CD4-positive, alpha-beta T cell treated with Interleukin-6 for 4 hours (primary cell): Measurements from ENCODE around the gene ARL8B.
A peak's percentile ranks its signal among the peaks of the same experiment; 100 is the strongest.
"Not testable (repeated sequence)": the region's sequence is repeated elsewhere in the genome, so short reads cannot be mapped to it uniquely, and the experiment has no call there.

Source experiments
- DNase-seq: peaks from one replicate; pipeline ENCODE4 v3.0.0-alpha.2; 2020; ENCODE audit warnings: mixed read lengths

The ARL8B gene

GRCh38 chr3:5113726-5114125 is 8.4 kb upstream of the ARL8B start:
- not testable (repeated sequence) for DNase-seq

GRCh38 chr3:5115506-5116162 is 6.5 kb upstream of the ARL8B start:
- no peak for DNase-seq

- DNase-seq, result no peak
Observed at GRCh38 chr3:5116538-5116937, 5.6 kb upstream of the ARL8B start.

GRCh38 chr3:5120446-5120845 is 1.6 kb upstream of the ARL8B start:
- DNase-seq, result no peak

- peak; percentile 17 for DNase-seq
Observed at GRCh38 chr3:5122741-5123706, 932 bp downstream of the ARL8B start.

DNA sequence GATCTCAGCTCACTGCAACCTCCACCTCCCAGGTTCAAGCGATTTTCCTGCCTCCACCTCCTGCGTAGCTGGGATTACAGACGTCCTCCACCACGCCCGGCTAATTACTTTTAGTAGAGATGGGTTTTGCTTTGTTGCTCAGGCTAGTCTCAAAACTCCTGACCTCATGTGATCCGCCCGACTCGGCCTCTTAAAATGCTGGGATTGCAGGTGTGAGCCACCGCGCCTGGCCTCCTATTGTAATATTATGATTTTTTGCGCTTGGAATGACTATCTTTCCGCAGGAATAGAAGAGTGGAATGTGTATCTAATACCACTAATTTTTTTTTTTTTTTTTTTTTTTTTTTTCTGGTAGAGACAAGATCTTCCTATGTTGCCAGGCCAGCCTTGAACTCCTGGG is 1.8 kb downstream of the ARL8B start:
- DNase-seq, result no peak

DNA sequence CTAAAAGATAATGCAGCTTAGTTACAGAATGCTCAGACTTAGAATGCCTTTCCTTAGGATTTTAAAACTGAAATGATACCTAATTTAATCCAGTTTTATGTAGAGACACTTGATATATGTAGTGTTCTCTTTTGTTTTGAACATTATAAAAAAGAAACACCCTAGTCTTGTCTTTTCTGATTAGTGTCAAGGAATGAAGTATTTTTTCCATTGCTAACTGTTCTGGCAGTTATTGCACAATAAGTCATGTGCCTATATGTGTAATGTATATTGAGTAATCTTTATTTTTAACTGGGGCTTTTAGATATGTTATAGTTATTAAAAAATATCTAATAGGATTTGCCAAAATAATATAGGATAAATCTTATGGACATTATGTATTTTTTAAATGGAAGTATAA is 4.5 kb downstream of the ARL8B start:
- no peak for DNase-seq

GRCh38 chr3:5128849-5129248 is 6.8 kb downstream of the ARL8B start:
- no peak for DNase-seq

DNA sequence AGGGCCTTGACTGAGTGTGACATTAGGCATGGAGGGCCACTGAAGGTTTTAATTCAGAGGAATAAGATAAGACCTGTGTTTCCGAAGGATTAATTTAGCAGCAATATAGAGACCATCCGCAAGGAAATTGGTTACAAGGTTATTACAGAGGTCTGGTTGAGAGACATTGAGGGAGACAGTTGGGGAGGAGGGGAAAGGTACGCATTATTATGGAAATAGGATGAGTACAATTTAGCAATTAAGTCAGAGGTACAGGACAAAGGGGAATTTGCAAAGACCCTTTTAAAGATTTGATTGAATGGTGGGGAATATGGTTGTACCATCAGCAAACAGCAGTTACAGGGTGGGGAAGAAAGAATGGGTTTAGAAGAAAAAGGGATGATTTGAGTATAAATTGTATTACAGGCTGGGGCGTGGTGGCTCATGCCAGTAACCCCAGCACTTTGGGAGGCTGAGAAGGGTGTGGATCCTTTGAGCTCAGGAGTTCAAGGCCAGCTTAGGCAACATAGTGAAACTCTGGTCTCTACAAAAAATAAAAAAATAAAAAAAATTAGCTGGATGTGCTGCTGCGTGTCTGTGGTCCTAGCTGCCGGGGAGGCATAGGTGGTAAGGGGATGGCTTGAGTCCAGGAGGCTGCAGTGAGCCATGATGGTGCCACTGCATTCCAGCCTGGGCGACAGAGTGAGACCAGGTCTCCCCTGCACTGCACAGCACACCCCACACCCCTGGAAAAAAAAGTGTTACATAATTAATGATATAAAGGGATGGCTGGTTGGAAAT is 11.3 kb downstream of the ARL8B start:
- no peak for DNase-seq

DNA sequence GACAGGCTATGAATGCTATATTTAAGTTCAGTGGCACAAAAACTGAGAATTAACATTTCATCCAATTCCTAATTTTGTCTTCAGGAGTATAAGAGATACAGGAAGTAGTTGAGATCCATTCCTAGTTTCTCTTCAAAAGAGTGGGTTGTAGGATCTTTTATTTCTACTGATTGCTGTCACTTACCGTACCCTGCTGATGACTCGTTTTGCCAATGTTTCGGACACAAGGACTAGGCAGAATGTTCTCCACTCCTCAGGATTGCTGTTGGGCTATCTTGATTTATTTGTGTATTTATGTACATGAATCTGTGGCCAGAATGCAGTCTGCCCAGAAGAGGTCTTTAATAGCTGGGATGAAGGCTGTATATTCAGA is 11.9 kb downstream of the ARL8B start:
- DNase-seq, result no peak

DNA sequence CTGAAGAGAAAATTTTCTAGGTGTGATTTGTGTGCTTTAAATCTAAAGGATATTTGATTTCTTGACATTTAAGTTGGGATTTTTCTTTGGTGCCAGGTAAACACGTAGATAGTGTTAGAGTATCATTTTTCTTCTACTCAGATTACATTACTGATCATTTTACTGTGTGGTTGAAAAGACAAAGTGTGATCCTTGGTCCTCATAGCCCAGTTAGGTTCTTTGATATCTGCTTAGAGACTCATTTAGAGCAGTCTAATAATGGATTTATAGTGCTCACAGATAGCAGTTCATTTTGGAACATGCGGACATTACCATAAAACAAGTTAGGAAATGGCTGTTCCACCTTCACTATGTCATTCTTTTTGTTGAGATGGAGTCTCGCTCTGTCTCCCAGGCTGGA is 12.4 kb downstream of the ARL8B start:
- no peak for DNase-seq

- peak; percentile 49 for DNase-seq
Observed at GRCh38 chr3:5136211-5136918, 14.3 kb downstream of the ARL8B start.

GRCh38 chr3:5136919-5137429 is 14.9 kb downstream of the ARL8B start:
- DNase-seq, result no peak

GRCh38 chr3:5138214-5138981 is 16.3 kb downstream of the ARL8B start:
- DNase-seq, result no peak

GRCh38 chr3:5140230-5140621 is 18.1 kb downstream of the ARL8B start:
- DNase-seq, result no peak

- no peak for DNase-seq
Observed at GRCh38 chr3:5140839-5141238, 18.7 kb downstream of the ARL8B start.

DNA sequence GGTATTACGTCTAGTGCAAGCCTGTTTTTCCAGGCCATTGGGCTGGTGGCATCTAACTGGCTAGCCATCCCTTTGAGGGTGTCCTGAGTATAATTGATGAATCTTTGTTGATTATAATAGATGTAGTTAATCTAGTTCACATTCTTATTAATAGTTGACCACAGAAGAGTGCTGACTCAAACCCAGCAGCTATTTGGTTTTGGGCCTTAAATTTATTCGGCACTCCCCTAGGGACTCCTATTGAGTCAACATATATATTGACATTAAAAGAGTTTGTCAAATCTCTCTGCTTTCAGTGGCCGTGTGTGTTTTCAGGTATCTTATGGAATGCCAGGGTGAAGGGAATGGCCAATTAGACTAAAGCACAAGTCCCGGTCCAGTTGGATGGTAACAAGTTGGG is 19.7 kb downstream of the ARL8B start:
- DNase-seq, result no peak

GRCh38 chr3:5143464-5143863 is 21.4 kb downstream of the ARL8B start:
- no peak for DNase-seq

GRCh38 chr3:5144316-5144994 is 22.4 kb downstream of the ARL8B start:
- no peak for DNase-seq

DNA sequence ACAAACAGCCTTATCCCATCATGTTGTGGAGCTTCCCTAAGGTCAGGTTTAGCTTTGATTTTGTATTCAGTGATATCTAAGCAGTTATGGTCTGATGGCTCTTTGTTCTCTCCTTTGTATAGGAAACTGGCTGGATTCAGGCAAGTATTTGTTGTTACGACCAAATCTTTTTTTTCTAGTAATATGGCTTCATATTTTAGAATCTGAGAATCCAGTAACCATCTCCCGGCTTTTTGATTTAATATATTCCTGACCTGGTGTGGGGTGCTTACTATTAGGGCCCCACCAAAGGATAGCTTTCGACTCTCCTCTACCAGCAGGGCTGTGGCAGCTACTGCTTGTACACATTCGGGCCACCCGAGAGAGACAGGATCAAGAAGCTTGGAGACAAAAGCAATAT is 23.0 kb downstream of the ARL8B start:
- no peak for DNase-seq

DNA sequence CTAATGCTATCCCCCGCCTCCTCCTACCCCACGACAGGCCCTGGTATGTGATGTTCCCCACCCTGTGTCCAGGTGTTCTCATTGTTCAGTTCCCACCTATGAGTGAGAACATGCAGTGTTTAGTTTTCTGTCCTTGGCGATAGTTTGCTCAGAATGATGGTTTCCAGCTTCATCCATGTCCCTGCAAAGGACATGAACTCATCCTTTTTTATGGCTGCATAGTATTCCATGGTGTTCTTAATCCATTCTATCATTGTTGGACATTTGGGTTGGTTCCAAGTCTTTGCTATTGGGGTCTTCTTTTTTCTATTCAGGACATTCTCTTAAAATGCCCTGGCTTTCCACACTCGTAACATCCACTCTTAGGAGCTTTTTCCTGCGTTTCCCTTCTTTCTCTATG is 25.1 kb downstream of the ARL8B start:
- not testable (repeated sequence) for DNase-seq
